ENCODE results near the gene OGFR.

GRCh38 chr20:62796699-62797491 lies 7.7 kb upstream of the OGFR start:
- TF ChIP-seq, protein P1, sequence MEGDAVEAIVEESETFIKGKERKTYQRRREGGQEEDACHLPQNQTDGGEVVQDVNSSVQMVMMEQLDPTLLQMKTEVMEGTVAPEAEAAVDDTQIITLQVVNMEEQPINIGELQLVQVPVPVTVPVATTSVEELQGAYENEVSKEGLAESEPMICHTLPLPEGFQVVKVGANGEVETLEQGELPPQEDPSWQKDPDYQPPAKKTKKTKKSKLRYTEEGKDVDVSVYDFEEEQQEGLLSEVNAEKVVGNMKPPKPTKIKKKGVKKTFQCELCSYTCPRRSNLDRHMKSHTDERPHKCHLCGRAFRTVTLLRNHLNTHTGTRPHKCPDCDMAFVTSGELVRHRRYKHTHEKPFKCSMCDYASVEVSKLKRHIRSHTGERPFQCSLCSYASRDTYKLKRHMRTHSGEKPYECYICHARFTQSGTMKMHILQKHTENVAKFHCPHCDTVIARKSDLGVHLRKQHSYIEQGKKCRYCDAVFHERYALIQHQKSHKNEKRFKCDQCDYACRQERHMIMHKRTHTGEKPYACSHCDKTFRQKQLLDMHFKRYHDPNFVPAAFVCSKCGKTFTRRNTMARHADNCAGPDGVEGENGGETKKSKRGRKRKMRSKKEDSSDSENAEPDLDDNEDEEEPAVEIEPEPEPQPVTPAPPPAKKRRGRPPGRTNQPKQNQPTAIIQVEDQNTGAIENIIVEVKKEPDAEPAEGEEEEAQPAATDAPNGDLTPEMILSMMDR (conservative IDR thresholded peaks at IDR 0.05; ENCODE audit: low read depth in 2 of 2): no peak
- TF ChIP-seq EZH2 (IDR thresholded peaks at IDR 0.05; ENCODE audit: low read depth, unreplicated experiment) (no peak), JUNB (IDR thresholded peaks at IDR 0.05; ENCODE audit: unreplicated experiment) (no peak), POLR2AphosphoS5 (IDR thresholded peaks at IDR 0.05; ENCODE audit: low read depth) (no peak)
- TF ChIP-seq, protein P2, sequence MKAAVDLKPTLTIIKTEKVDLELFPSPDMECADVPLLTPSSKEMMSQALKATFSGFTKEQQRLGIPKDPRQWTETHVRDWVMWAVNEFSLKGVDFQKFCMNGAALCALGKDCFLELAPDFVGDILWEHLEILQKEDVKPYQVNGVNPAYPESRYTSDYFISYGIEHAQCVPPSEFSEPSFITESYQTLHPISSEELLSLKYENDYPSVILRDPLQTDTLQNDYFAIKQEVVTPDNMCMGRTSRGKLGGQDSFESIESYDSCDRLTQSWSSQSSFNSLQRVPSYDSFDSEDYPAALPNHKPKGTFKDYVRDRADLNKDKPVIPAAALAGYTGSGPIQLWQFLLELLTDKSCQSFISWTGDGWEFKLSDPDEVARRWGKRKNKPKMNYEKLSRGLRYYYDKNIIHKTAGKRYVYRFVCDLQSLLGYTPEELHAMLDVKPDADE (IDR thresholded peaks at IDR 0.05): no peak

Data from GM23338 (cell line).